Transverse colon (tissue), 4 donors: ENCODE results near the gene REG3G. TPM values are rescaled to one million over a fixed set of nuclear protein-coding genes. Genes with fewer than 3 reads are reported as not detected.

Experiments
- DNase-seq: peaks from one replicate; pipeline ENCODE4 v3.0.0-alpha.2; 2019
- H3K27ac ChIP-seq, 4 donors: fragments of 200-600 bp; sonication (generic); 2 replicates each; pipeline ENCODE4 v1.5.1; 2016 to 2018; ENCODE audit warnings: inconsistent platforms in 4 of 4
- H3K27me3 ChIP-seq: fragments of 200-600 bp; sonication (generic); 2 replicates; pipeline ENCODE4 v1.5.1; 2017; ENCODE audit warnings: inconsistent platforms
- H3K36me3 ChIP-seq, 4 donors: fragments of 200-600 bp; sonication (generic); 2 replicates each; pipeline ENCODE4 v1.5.1; 2017 to 2019; ENCODE audit warnings: inconsistent platforms in 4 of 4
- H3K4me1 ChIP-seq, 4 donors: fragments of 200-600 bp; sonication (generic); 2 replicates each; pipeline ENCODE4 v1.5.1; 2017 to 2020; ENCODE audit warnings: inconsistent platforms in 4 of 4
- H3K4me3 ChIP-seq, 4 donors: fragments of 200-600 bp; sonication (generic); 1 replicate in 1 of 4; 2 replicates in 3 of 4; pipeline versions ENCODE4 v1.5.1 to v1.6.1; 2017 to 2019; ENCODE audit warnings: inconsistent platforms in 4 of 4
- H3K9me3 ChIP-seq, 2 donors: fragments of 200-600 bp; sonication (generic); 2 replicates each; pipeline ENCODE4 v1.5.1; 2017 to 2019; ENCODE audit warnings: inconsistent platforms in 2 of 2
- EP300 ChIP-seq: sonication (generic); formaldehyde crosslinking; IDR thresholded peaks from one replicate; pipeline ENCODE4 v1.6.1; 2017; ENCODE audit warnings: antibody characterized with exemption, low read depth
- POLR2A ChIP-seq: fragments of 450-650 bp; IDR thresholded peaks from one replicate; pipeline ENCODE4 v1.6.1; 2016; ENCODE audit warnings: antibody characterized with exemption, mild to moderate bottlenecking, moderate library complexity
- POLR2AphosphoS5 ChIP-seq, 3 donors: sonication (generic); formaldehyde crosslinking; IDR thresholded peaks; one replicate each; pipeline ENCODE4 v1.6.1; 2016; ENCODE audit warnings: antibody characterized with exemption in 3 of 3
- WGBS, 2 donors: methylation state at CpG; one replicate each; pipeline ENCODE4 v1.1.5; 2018; ENCODE audit warnings: low coverage in 1 of 2; 5-methylcytosine and 5-hydroxymethylcytosine counted together
- in situ Hi-C, 4 donors: fragments of 200-750 bp; cut with MboI; loops; one replicate each; pipeline versions ENCODE4 v1.15.0 to v1.15.1; 2017; ENCODE audit warnings: low sequenced_read_pairs in 3 of 4, low pct_ligation_motif_present in 1 of 4, low pct_unique_long_range_greater_than_20kb in 1 of 4
- intact Hi-C: fragments of 100-400 bp; cut with DNase I; formaldehyde crosslinking; loops from one replicate; pipeline ENCODE4 v1.15.1; 2023; ENCODE audit warnings: low total_unique reads
- total RNA-seq, 4 donors: library from RNA; depleted of rRNA; stranded (reverse); fragments of >200 nt; gene quantifications; one replicate each; pipeline ENCODE4 v1.1.0, GENCODE V29; 2016
- TF ChIP-seq, protein P1 (sequence below), 5 experiments: fragments of 200-600 bp in 3 of 5; fragments of 450-650 bp in 2 of 5; sonication (generic) in 3 of 5; IDR thresholded peaks; 1 replicate in 2 of 5; 2 replicates in 3 of 5; pipeline ENCODE4 v1.5.1; 2016 to 2017; ENCODE audit warnings: antibody characterized with exemption in 5 of 5, inconsistent platforms in 3 of 5, mild to moderate bottlenecking in 2 of 5, moderate library complexity in 1 of 5

REG3G gene
- total RNA-seq, 4 donors from 2014 or later: not detected

DNA sequence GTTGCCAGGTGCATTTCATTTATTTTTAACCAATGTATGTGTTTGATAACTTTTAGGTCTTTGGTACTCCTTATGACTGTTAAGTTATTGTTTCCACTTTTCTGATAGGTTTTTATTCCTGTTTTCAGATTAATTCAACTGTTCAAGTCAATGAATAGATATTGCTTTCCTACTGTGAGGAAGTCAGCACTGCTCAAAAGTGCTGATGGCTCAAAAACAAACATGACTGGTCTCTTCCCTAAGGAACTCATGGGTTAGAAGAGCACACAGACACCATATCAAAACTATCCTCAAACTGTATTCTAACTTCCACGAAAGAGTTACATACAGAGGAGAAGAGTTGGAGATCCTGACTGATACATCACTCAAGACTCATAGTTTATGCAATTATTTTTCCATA is 39.9 kb upstream of the REG3G start:
- in situ Hi-C loops: no loop called here
- no peaks in the 10 kb centered on the region for H3K9me3 ChIP-seq
- TF ChIP-seq POLR2AphosphoS5 (IDR thresholded peaks at IDR 0.05) (no peak), EP300 (no peak), POLR2A (no peak)
- TF ChIP-seq, protein P1, sequence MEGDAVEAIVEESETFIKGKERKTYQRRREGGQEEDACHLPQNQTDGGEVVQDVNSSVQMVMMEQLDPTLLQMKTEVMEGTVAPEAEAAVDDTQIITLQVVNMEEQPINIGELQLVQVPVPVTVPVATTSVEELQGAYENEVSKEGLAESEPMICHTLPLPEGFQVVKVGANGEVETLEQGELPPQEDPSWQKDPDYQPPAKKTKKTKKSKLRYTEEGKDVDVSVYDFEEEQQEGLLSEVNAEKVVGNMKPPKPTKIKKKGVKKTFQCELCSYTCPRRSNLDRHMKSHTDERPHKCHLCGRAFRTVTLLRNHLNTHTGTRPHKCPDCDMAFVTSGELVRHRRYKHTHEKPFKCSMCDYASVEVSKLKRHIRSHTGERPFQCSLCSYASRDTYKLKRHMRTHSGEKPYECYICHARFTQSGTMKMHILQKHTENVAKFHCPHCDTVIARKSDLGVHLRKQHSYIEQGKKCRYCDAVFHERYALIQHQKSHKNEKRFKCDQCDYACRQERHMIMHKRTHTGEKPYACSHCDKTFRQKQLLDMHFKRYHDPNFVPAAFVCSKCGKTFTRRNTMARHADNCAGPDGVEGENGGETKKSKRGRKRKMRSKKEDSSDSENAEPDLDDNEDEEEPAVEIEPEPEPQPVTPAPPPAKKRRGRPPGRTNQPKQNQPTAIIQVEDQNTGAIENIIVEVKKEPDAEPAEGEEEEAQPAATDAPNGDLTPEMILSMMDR (IDR thresholded peaks at IDR 0.05): no peak

DNA sequence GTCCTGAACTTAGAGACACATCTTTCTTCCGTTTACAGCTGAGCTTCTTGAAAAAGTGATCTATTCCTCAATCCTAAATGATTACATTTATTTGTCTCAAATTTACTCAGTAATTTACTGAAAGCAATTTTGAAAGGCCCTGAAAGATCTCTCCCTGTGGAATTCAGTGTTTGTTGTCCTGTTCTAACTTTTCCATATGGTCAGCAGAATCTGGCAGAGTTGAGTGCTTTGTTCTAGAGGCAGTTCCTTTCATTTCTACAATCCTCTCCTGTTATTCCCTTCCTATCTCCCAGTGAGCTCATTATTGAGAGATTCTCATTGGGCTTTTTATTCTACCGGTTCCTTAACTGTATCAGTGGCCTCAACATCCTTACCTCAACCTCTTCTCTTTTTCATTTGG is 36.5 kb upstream of the REG3G start:
- H3K27me3 ChIP-seq: peaks cover 28% of the 10 kb centered on the region
- H3K4me3 ChIP-seq: no peak overlapping the region
- no peaks in the 10 kb centered on the region for H3K36me3 ChIP-seq
- TF ChIP-seq EP300 (no peak), POLR2A (no peak), POLR2AphosphoS5 (IDR thresholded peaks at IDR 0.05) (no peak)
- TF ChIP-seq, protein P1 (IDR thresholded peaks at IDR 0.05): no peak
- H3K27ac ChIP-seq: no peak overlapping the region
- WGBS, 2 donors: 73 to 82% methylated on average over 2 of the region's 2 CpGs
- H3K9me3 ChIP-seq: no peaks in the 10 kb centered on the region
- intact Hi-C loops: no loop called here
- H3K4me1 ChIP-seq: peaks cover 0 to 11% (median 7%) of the 10 kb centered on the region in 4 donors
- no peak for DNase-seq
- in situ Hi-C loops: no loop called here

More for the DNA sequence above, 39.9 kb upstream of the REG3G start:
- H3K4me1 ChIP-seq: no peaks in the 10 kb centered on the region
- H3K27ac ChIP-seq: no peak overlapping the region
- no peaks in the 10 kb centered on the region for H3K36me3 ChIP-seq
- DNase-seq: no peak
- intact Hi-C loops: no loop called here
- H3K4me3 ChIP-seq: no peak overlapping the region
- 62 to 78% methylated on average over 1 of the region's 1 CpG for WGBS, 2 donors
- no peaks in the 10 kb centered on the region for H3K27me3 ChIP-seq

DNA sequence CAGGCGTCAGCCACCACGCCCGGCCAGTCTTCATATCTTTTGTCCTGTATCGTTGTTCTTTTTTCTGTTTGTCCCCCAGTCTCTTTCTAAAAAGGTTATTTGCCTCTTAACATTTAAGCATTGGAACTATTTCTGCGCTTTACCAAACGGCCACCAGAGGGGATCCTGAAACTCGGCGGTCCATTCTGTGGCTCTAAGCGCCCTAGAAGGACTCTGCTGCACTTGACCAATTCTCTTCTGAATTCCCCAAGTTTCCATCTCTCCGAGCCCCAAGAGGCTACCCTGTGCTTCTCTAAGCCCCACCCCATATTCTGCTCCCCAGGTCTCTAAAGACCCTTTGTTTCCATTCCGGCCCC is 33.1 kb upstream of the REG3G start:
- peak; percentile 13 for DNase-seq
- H3K9me3 ChIP-seq: no peaks in the 10 kb centered on the region
- no peaks in the 10 kb centered on the region for H3K36me3 ChIP-seq
- intact Hi-C loops (no loop called here), in situ Hi-C loops (no loop called here)
- H3K4me3 ChIP-seq: peak overlapping the region in 1 of 4 donors; percentile 35
- H3K27ac ChIP-seq: no peak overlapping the region
- H3K4me1 ChIP-seq: peaks cover 0 to 11% (median 7%) of the 10 kb centered on the region in 4 donors
- 13 to 14% methylated on average over 11 of the region's 11 CpGs for WGBS, 2 donors
- H3K27me3 ChIP-seq: peaks cover 35% of the 10 kb centered on the region
- no peak for TF ChIP-seq EP300
- TF ChIP-seq, protein P1 (IDR thresholded peaks at IDR 0.05): peak in 3 of 5 experiments; percentile 24 to 33 (median 27)

DNA sequence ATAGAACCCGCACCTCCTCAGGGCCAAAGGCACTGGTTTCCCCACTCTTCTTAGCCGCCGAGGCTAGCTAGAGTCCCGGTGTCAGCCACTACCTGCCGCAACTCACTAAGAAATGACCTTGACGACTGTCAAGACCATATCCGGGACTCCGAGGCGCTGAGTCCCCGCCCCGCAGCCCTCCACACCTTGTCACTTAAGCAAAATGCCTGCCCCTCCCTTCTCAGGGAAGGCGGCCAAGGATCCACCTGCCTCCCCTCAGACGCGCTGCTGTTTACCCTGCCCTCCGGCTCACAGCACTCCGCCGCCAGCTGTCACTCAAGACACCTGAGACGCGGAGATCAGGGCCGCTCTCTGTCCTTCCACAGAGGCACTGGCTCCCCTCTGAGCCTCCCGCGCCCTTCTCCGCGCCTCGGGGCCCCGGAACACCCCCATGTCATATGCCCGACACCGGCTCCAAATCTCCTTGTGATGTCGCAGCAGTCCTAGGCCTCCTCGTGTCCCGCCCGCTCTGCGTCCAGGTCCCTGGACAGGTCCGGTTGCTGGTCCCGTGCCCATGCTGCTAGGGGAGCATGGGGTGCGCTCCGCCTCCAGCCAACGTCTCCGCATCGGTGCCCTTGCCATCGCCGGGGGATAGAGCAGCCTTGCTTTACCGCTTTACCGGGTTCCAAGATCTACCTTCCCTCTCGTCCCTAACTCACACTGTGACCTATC is 32.5 kb upstream of the REG3G start:
- Histone ChIP-seq H3K4me1 (peaks cover 0 to 11% (median 7%) of the 10 kb centered on the region in 4 donors), H3K4me3 (peak overlapping the region in 1 of 4 donors; percentile 35), H3K27ac (no peak overlapping the region), H3K36me3 (no peaks in the 10 kb centered on the region), H3K27me3 (peaks cover 35% of the 10 kb centered on the region), H3K9me3 (no peaks in the 10 kb centered on the region)
- DNase-seq: peak; percentile 55
- intact Hi-C loops (no loop called here), in situ Hi-C loops (no loop called here)
- 2 to 8% methylated on average over 11 to 42 of the region's 45 CpGs for WGBS, 2 donors
- TF ChIP-seq, protein P1 (IDR thresholded peaks at IDR 0.05): no peak
- no peak for TF ChIP-seq EP300
- TF ChIP-seq POLR2AphosphoS5 (IDR thresholded peaks at IDR 0.05): no peak
- no peak for TF ChIP-seq POLR2A
